ENCODE data around the gene RGL2.
A peak's percentile ranks its signal among the peaks of the same experiment; 100 is the strongest.

RGL2 gene

GRCh38 chr6:33316603-33317418, 18.1 kb upstream of the RGL2 start:
- DNase-seq (ENCODE audit: low spot score): no peak

GRCh38 chr6:33315793-33316602, 17.3 kb upstream of the RGL2 start:
- DNase-seq (ENCODE audit: low spot score): no peak

GRCh38 chr6:33314943-33315792, 16.4 kb upstream of the RGL2 start:
- DNase-seq (ENCODE audit: low spot score): no peak

- peak; percentile 57 for DNase-seq (ENCODE audit: low spot score)
Measured at GRCh38 chr6:33314515-33314942, 15.8 kb upstream of the RGL2 start.

- DNase-seq (ENCODE audit: low spot score): peak; percentile 89
Measured at GRCh38 chr6:33313709-33314514, 15.2 kb upstream of the RGL2 start, which contains the start of gene TAPBP. Gene TAPBP (minus strand): TSS chr6:33314078. CDS start chr6:33314041, 37 bp downstream.

DNA sequence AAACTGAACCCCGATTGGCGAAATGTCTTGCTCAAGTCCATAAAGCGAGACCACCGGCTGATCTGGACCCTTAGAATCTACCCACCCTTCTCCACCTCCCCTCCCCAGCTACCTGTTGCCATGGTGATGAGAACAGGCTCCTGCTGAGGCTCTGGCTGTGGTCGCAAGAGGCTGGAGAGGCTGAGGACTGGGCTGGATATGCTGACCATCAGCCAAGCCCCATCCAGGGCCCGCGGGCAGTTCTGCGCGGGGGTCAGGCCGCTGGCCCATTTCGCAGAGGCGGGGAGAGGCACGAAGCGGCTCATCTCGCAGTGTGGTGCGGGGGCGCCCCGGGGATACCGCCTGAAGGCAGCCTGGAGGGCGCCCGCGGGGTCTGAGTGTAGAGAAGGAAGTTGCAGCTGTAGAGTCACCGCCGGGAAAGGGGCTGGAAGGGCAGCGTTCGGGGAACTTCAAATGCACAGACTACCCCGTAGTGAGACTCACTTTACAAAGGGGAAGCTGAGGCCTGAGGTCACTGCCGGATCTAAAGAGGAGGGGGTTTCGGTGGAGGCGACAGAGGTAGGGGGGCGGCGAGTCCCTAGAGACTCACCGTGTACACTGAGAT, 14.5 kb upstream of the RGL2 start:
- peak; percentile 28 for DNase-seq (ENCODE audit: low spot score)

GRCh38 chr6:33312361-33313104, 13.8 kb upstream of the RGL2 start:
- DNase-seq (ENCODE audit: low spot score): peak; percentile 81

GRCh38 chr6:33306356-33306755, 7.6 kb upstream of the RGL2 start:
- no peak for DNase-seq (ENCODE audit: low spot score)

- DNase-seq (ENCODE audit: low spot score): no peak
Measured at GRCh38 chr6:33305052-33305451, 6.3 kb upstream of the RGL2 start.

DNA sequence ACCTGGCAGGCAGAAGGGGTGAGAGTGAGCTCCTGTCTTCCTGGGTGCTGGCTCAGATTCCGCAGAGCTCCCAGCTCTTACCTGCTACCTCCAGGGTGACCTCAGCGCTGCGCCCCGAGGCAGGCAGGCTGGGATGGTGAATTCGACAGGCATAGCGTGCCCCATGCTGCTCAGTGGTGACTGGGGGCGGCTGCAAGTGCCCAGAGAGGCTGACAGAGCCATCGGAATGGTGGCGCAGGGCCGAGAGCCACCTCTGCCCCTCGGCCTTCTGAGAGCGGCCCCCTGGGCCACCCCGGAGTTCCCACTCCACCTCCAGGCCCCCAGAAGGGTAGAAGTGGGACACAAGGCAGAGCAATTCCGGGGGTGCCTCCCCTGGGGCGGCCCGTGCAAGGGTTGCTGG, 5.5 kb upstream of the RGL2 start:
- DNase-seq (ENCODE audit: low spot score): no peak

GRCh38 chr6:33301877-33302276, 3.1 kb upstream of the RGL2 start:
- no peak for DNase-seq (ENCODE audit: low spot score)

DNA sequence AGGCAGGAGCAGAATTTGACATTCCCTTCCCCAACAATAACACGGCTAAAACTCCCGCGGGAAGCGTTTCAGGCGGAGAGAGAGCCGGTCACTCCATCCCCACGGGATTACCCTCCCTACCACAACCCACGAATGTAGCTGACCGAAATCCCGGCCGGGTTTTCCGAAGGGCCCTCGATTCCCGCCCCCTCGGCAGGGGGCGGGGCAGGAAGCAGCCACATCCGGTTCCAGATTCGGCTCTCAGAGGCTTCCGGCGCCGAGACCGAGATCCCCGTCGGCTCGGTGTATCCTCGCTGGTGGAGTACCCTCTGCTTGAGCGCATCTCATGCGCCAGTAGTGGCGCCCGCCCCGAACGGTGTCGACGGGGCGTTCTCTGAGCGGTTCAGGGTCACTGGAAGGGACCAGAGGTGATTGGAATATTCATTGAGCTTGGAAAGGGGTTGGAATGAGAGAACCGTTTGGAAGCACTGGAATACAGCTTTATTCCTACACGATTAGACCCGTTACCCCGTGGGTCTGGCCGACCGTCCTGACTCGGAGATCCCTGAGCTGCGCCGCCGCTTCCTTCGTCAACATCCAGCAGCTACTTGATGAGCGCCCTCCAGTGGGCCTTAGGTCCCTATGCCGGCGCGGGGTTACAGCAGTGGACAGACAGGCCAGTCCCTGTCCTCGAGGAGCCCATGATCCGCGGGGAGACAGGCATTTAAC, 649 bp upstream of the RGL2 start:
- peak; percentile 94 for DNase-seq (ENCODE audit: low spot score)

DNA sequence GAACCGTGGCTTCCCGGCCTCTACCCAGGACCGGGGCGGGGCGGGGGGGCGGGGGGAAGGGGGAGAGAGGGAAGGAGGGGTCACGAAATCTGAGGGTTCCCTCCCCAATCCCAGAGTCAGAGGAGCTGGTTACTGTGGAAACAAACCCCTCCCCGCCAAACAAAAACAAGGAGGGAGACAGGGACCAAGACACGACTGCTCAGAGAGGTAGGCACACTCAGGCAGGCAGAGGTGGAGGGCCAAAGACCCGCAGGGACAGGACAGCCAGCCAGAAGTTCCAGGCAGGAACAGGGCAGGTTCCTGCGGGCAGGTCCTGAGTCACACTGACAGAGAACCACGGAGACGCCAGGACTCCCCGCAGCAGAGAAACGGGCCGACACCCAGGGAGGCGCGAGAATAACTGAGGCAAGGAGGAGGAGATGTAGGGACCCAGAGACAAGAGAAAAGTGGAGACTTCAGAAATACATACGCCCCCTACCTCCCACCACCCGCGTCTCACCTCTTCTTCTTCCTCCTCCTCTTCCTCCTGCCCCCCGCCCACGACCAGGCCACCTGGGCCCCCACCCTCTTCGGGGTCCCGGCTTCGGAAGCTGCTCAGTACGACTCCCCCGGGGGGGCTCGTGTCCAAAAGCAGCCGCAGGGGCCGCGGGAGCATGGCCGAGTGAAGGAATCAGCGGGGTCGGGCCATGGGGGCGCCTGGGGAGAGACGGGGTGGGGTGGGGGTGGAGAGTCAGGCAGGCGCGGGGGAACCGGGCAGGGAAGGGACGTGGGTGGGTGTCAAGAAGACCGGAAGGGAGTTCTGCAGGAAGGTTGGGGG, 578 bp downstream of the RGL2 start:
- peak; percentile 65 for DNase-seq (ENCODE audit: low spot score)

DNA sequence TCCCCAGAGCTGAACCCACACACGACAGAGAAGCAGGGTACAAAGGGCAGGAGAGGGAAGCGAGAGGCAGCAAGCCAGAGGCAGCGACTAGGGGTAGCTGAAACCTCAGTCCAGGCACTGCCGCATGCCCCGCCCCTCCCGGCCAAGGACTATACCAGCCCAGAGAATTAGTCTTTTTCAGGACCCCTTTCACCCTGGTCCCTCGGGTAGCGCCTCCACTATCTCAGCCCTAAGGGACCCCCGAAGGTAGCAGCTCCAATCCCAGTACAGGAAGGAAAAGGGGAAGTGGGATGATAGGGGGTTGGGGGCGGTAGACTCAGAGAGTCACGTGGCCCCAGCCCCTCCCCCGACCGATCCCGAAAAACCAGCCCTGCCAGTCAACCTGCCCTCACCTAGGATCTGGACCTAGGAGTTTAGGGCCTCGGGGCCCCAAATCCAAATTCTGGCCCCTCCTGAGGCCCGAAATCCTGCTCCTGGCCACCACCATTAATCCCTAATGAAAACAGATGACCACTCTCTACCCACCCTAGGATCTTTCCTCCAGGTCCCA, 1.3 kb downstream of the RGL2 start:
- no peak for DNase-seq (ENCODE audit: low spot score)

DNA sequence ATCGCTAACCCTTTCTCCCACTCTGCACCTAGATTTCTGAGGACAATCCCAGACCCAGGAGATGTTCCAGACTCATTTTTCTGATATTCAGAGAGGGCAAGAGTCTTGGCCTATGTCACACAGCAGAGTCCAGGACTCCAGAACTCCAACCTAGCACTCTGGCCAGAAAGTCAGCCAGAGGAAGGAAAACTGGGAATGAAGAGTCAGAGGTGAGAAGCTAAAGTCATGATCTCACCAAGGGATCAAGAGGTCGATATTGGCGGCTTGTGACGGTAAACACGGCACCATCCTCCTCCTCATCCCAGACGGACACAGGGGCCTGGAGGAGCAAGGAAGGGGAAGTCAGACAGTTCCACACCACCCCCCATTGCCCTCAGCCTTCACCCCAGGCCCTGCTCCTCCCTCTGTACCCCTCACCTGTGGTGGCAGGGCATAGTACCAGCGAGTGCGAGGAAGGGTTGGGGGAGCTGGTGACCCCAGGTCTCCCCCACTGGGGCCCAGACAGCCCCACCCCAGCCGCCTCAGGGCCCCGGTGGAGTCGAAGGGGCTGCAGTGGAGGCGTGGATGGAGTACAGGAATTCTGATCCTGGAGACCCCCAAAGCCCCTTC, 1.8 kb downstream of the RGL2 start:
- no peak for DNase-seq (ENCODE audit: low spot score)

- no peak for DNase-seq (ENCODE audit: low spot score)
Measured at GRCh38 chr6:33295621-33296369, 2.9 kb downstream of the RGL2 start.
